GM12878 (cell line): ENCODE results near the gene MIPOL1. TPM values are rescaled to one million over a fixed set of nuclear protein-coding genes. Genes with fewer than 3 reads are reported as not detected.

Source experiments
- BHLHE40 ChIP-seq, 2 experiments: fragments of 450-650 bp in 1 of 2; IDR thresholded peaks; 2 replicates each; pipeline ENCODE4 v1.6.1; 2011 to 2017; ENCODE audit warnings: low read depth in 2 of 2, borderline replicate concordance in 1 of 2, improper control_type of control experiment in 1 of 2, low read length in 1 of 2, mild to moderate bottlenecking in 1 of 2
- EZH2 ChIP-seq: IDR thresholded peaks from 2 replicates; pipeline ENCODE4 v1.6.1; 2012; ENCODE audit warnings: low read depth, mild to moderate bottlenecking, control low read depth, inconsistent platforms, low read length, borderline replicate concordance; ENCODE audit not compliant: control insufficient read depth
- GATAD2B ChIP-seq: fragments of 450-650 bp; conservative IDR thresholded peaks from 2 replicates; pipeline ENCODE4 v1.6.1; 2017; ENCODE audit warnings: low read depth, mild to moderate bottlenecking, moderate library complexity
- LARP7 ChIP-seq: fragments of 450-650 bp; IDR thresholded peaks from 2 replicates; pipeline ENCODE4 v1.6.1; 2017; ENCODE audit warnings: mild to moderate bottlenecking
- NBN ChIP-seq: fragments of 450-650 bp; IDR thresholded peaks from 2 replicates; pipeline ENCODE4 v1.6.1; 2016
- NKRF ChIP-seq: fragments of 450-650 bp; conservative IDR thresholded peaks from 2 replicates; pipeline ENCODE4 v1.6.1; 2017; ENCODE audit warnings: mild to moderate bottlenecking, moderate library complexity
- POLR2AphosphoS5 ChIP-seq: IDR thresholded peaks from 2 replicates; pipeline ENCODE4 v1.6.1; 2011; ENCODE audit warnings: mild to moderate bottlenecking, low read length, inconsistent platforms
- SREBF2 ChIP-seq: IDR thresholded peaks from 2 replicates; pipeline ENCODE4 v1.6.1; 2012; ENCODE audit warnings: mild to moderate bottlenecking, low read length
- YBX1 ChIP-seq: fragments of 450-650 bp; IDR thresholded peaks from 2 replicates; pipeline ENCODE4 v1.6.1; 2016; ENCODE audit warnings: antibody characterized with exemption
- ZNF622 ChIP-seq: fragments of 450-650 bp; IDR thresholded peaks from 2 replicates; pipeline ENCODE4 v1.6.1; 2017; ENCODE audit warnings: mild to moderate bottlenecking, inconsistent platforms
- polyA plus RNA-seq, 11 experiments: library from polyadenylated mRNA; depleted of rRNA in 4 of 11; unstranded in 6 of 11; stranded (reverse) in 5 of 11; fragments of >200 nt; fragmentation: Nextera tagmentation in 4 of 11; fragmentation: Illumina TruSeq in 1 of 11; extraction: Ambion mirVana in 4 of 11; extraction: Trizol in 1 of 11; gene quantifications; 1 replicate in 1 of 11; 2 replicates in 10 of 11; pipeline versions ENCODE4 v1.2.1 to v1.2.3, GENCODE V29; 2011 to 2016; ENCODE audit warnings: inconsistent platforms in 2 of 11, missing spikeins in 2 of 11, low read depth in 1 of 11
- total RNA-seq, 4 experiments: library from RNA; depleted of rRNA in 3 of 4; stranded (reverse); fragments of >200 nt in 3 of 4; fragmentation: Illumina TruSeq in 1 of 4; extraction: Trizol in 1 of 4; gene quantifications; 2 replicates each; pipeline versions ENCODE4 v1.2.1 to v1.2.3, GENCODE V29; 2013 to 2021
- TF ChIP-seq, protein P1 (sequence below): fragments of 450-650 bp; IDR thresholded peaks from 2 replicates; pipeline ENCODE4 v1.6.1; 2017; ENCODE audit warnings: mild to moderate bottlenecking, moderate library complexity

Gene MIPOL1
- total and polyA plus RNA-seq, 10 of the 15 experiments (the other 5 are each of a cell fraction or from before 2014, with no cell fraction given), result 0.06 TPM; not detected in 9

- no peak for TF ChIP-seq NKRF
- no peak for TF ChIP-seq BHLHE40 (IDR thresholded peaks at IDR 0.05; ENCODE audit: borderline replicate concordance in 1 of 2, low read depth in 2 of 2, low read length in 1 of 2)
- no peak for TF ChIP-seq GATAD2B
- TF ChIP-seq, protein P1, sequence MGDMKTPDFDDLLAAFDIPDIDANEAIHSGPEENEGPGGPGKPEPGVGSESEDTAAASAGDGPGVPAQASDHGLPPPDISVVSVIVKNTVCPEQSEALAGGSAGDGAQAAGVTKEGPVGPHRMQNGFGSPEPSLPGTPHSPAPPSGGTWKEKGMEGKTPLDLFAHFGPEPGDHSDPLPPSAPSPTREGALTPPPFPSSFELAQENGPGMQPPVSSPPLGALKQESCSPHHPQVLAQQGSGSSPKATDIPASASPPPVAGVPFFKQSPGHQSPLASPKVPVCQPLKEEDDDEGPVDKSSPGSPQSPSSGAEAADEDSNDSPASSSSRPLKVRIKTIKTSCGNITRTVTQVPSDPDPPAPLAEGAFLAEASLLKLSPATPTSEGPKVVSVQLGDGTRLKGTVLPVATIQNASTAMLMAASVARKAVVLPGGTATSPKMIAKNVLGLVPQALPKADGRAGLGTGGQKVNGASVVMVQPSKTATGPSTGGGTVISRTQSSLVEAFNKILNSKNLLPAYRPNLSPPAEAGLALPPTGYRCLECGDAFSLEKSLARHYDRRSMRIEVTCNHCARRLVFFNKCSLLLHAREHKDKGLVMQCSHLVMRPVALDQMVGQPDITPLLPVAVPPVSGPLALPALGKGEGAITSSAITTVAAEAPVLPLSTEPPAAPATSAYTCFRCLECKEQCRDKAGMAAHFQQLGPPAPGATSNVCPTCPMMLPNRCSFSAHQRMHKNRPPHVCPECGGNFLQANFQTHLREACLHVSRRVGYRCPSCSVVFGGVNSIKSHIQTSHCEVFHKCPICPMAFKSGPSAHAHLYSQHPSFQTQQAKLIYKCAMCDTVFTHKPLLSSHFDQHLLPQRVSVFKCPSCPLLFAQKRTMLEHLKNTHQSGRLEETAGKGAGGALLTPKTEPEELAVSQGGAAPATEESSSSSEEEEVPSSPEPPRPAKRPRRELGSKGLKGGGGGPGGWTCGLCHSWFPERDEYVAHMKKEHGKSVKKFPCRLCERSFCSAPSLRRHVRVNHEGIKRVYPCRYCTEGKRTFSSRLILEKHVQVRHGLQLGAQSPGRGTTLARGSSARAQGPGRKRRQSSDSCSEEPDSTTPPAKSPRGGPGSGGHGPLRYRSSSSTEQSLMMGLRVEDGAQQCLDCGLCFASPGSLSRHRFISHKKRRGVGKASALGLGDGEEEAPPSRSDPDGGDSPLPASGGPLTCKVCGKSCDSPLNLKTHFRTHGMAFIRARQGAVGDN, result no peak
- no peak for TF ChIP-seq POLR2AphosphoS5
- TF ChIP-seq YBX1, result no peak
- TF ChIP-seq ZNF622, result no peak
- TF ChIP-seq LARP7, result no peak
- no peak for TF ChIP-seq NBN
- no peak for TF ChIP-seq EZH2
- TF ChIP-seq SREBF2, result no peak
These were observed 390.3 kb downstream of the MIPOL1 start (continued) for GRCh38 chr14:37587881-37588666.
